Hematopoietic multipotent progenitor cell treated with erythropoietin and hydrocortisone succinate and interleukin-3 and kit ligand, for 6 days (in vitro differentiated cells): Measurements from ENCODE around the gene TECR.
"Not testable (repeated sequence)": the region's sequence is repeated elsewhere in the genome, so short reads cannot be mapped to it uniquely, and the experiment has no call there.

Experiments
- DNase-seq: peaks from one replicate; pipeline ENCODE4 v3.0.0-alpha.2; 2015

The TECR gene

DNA sequence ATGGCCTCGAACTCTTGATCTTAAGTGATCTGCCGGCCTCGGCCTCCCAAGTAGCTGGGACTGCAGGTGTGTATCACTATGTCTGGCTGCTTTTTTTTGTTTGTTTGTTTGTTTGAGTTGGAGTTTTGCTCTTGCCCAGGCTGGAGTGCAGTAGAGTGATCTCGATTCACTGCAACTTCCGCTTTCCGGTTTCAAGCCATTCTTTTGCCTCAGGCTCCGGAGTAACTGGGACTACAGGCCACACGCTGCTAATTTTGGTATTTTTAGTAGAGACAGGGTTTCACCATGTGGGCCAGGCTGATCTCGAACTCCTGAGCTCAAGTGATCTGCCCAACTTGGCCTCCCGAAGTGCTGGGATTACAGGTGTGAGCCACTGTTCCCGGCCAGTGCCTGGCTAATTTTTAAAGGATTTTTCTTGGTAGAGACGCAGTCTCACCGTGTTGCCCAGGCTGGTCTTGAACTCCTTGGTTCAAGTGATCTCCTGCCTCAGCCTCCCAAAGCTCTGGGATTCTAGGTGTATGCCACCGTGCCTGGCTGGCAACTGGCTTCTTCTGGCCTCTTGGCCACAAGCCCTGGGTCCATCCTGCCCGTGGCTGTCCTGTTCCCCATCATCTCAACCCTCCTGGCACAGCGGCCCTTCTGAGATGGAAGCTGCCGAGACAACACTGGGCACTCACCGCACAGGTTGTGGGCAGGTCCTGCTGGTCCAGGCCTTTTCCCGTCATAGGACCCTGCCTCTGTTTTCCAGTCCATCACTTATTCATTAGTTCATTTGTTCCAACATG is 11.5 kb downstream of the TECR start:
- DNase-seq: no peak

DNA sequence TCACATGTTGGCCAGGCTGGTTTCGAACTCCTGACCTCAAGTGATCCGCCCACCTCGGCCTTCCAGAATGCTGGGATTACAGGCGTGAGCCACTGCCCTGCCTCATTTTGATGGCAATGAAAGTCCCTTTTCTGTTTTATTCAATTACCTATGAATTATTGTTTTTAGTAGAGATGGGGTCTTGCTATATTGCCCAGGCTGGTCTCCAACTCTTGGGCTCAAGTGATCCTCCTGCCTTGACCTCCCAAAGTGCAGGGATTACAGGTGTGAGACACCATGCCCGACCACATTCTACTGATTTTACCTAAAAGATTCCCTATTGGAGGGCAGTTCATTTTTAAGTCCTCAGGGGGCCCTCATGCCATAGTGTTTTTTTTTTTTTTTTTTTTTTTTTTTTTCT is 12.6 kb downstream of the TECR start:
- not testable (repeated sequence) for DNase-seq

DNA sequence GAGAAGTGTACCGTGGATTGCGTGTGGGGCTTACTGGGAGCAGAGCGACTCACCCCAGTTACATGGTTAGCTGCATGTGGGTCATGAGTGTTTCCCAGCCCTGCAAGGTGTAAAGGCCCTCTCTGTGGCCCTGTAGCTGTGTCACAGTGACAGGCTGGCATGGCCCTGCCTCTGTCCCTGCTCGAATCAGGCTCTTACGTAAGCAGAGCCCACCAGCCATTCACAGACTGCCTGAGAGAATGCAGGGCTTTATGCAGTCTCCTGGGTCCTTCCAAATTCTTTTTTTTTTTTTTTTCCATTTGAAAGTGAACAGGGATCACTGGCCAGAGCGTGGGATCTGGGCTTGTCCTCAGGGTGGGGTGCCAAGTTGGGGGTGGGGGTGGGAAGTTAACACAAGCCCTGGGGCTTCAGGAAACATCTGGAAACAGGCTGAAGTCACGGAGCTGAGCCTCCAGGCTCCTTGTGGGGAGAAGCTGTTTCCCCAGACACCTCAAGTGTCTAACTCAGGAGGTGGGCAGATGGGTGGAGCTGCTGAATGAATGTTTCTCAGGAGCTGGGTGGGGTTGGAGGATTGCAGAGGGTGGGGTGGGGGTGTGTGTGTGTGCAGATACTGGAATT is 13.4 kb downstream of the TECR start:
- peak; percentile 61 for DNase-seq

DNA sequence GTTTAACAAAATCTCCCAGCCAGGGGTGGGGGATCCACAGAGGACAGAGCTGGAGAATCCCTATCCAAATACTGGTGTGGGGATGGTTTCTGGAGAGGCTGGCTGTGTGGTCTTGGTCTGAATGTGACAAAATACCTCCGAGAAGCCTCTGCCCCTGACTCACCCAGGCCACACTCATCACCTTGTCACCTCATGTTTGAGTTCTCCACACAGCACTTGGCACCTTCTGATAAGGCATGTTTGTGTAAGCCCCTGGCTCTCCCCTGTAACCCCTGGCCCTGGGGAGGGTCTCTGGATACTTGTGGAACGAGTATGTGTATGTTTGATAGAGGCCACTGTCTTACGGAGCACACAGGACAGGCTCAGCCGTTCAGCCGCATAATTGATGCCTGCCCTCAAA is 14.7 kb downstream of the TECR start:
- no peak for DNase-seq

DNA sequence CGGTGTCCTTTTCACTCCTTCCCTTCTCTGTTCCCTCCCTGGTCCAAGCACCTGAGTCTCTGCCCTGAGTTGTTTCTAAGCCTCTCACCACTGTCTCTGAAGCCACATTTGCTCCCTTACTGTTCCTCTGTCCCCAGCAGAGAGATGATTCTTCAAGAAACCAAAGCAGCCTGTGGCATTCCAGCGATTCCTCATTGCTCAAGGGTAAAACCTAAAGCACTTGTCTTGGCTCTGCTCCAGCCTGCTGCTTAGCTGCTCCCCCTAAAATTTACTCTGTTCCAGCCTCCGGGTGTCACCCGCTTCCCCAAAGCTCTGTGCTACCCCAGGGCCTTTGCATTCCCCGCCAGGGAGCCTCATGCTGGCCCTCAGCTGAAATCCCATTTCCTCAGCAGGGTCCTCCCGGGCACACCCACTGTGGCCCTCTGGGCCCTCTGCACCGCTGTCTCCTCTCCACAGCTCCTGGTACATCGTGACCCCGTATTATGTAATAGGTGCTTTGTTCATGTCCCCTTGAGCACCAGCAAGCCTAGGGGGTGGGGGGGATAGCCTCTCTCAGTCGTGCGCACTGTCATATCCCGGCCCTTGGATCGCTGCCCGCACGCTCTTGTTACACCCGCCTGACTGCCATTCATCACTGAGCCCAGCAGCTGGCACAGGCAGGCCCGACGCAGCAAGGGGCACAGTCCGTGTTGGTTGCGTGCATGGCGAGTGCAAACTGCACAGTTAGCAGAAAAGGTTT is 15.8 kb downstream of the TECR start:
- DNase-seq: no peak

DNA sequence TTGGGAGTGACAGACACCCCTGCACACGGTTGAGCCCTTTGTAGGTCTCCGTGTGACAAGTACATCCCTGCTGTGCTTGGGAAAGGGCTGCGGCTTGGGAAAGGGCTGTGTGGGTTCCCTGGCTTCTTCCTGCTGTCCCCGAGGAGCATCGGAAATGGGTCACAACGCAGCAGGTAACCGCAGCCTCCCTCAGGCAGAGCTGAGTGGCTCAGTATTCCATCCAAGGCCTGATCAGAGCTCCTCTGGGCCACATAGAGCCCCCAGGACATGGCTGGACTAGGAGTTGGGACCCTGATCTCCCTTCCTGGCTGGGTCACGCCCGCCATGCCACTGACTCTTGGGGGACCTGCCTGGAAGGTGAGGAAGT is 16.3 kb downstream of the TECR start:
- no peak for DNase-seq

DNA sequence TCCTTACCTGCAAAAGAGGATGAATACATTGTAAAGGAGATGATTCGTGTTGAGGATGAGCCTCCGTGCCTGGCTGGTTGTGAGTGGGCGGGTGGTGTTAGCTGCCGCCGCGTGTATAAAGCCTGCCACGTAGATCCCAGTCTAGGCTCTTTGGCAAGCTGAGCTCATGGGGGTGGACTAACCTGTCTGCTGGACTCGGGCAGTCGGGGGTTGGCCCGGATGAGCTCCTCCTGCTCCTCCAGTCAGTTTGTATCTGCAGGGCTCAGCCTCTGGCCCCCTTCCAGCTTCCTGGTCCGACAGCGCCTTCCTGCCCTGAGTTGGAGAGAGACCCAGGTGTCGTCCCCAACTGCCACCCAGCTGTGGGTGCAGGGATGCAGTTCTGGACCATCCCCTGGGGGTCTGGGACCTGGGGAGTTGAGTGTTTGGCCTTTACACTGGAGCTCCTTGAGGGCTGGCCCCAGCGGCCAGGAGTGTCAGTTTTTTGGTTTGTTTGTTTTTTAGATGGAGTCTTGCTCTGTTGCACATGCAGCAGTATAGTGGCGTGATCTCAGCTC is 20.9 kb downstream of the TECR start:
- DNase-seq: no peak

DNA sequence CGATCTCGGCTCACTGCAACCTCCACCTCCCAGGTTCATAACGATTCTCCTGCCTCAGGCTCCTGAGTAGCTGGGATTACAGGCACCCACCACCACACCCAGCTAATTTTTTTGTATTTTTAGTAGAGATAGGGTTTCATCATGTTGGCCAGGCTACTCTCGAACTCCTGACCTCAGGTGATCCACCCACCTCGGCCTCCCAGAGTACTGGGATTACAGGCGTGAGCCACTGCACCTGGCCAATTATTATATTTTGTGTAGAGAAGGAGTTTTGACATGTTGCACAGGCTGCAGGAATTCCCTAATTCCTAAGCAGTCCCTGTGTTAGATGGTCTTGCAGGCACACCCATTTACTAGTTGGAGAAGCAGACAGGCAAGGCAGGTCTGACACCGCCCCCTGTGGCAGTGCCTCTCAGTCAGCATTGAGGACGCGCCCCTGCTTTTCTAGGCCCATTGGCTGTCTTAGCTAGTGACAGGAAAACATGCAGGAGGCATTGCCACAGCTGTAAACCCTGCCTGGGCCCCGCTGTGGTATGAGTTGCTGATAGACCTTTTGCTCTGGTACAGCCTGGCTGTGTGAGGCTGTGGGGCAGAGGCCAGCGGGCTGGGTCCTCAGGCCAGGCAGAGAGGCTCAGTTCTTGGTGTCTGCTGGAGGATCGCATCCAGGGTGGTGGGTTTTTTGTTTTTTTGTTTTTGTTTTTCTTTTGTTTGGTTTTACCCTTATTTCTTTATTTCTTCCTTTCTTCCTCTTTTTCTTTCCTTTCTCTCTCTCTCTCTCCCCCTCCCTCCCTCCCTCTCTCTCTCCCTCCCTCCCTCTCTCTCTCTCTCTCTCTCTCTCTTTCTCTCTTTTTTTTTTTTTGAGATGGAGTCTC is 22.0 kb downstream of the TECR start:
- peak; percentile 96 for DNase-seq

DNA sequence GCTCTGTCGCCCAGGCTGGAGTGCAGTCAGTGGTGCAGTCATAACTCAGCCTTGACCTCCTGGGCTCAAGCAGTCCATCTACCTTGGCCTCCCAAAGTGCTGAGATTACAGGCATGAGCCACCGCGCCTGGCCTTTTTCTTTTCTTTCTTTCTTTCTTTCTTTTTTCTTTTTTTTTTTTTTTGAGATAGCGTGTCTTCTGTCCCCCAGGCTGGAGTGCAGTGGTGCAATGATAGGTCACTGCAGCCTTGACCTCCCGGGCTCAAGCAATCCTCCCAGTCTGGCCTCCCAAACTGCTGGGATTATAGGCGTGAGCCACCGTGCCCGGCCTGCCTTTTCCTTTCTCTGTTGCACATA is 22.6 kb downstream of the TECR start:
- DNase-seq: not testable (repeated sequence)

DNA sequence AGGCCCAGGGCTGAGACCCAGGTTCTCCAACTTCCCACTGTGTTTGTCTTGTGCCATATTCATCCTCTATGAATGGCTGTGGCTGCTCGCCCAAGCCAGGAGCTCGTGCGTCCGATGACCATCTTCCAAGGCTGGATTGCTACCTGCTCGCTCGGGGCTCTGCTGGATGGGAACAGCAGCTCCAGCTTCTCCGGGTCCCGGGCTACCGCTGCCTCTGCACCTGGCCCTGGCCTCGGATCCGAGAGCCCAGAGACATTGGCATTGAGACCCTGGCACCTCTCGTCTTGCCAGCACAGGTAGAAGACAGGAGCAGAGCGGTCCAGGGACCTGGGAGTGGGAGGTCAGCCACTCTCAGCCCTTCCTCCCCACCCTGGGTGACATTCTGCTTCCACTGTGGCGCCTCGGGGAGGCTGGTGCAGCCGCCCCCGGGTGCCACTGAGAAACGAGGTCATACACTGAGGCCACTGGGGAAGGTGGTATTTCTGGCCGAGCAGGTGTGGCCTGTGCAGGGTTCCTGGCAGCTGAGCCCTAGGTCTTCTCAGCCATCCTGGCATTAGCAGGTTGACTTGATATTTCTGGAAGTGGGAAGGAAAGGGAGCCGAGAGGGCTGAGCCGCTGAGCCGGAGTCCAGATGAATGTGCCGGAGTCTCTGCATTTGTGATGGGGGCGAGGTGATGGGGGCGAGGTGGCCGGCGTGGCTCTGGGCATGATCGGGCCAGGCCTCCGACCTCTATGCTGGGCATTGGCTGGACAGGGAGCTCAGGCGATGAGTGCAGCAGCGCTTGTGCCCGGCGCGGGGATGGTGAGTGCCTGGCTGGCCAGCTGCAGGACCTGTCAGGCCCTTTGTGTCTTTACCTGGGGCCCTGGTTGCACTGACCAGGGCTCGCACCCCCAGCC is 23.9 kb downstream of the TECR start:
- DNase-seq: no peak

DNA sequence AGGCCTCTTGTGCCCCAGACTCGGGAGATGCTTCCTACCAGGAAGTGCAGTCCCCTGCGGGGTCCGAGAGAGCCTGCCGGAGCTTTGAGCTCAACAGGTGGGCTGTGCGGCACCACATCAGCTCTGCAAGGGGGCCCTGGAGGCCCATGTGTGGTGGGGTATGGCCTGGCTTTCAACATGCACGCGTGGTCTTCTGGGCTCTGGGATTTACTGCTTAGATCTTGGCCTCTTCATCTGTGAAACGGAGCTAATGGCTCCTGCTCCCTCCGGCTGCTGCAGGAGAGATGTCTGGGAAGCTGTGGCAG is 24.5 kb downstream of the TECR start:
- no peak for DNase-seq

DNA sequence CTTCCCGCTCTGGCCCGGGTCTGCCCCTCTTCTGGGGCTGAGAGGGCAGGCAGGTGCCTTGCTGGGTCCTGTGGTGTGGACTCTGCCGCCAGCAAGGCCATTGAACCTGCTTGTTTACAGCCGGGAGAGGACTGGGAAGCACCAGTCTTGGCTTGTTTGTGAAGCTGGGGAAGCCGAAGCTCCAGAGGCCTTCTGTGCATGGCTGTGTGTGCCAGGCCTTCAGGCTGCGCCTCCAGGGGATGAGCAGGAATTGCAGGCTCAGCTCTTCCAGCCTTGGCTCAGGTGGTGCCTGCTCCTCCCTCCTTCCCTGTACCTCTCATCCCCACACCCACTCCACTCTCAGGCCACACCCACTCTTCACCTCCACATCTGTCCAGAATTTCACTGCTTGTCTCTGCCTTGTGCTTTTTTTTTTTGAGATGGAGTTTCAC is 25.0 kb downstream of the TECR start:
- DNase-seq: no peak

DNA sequence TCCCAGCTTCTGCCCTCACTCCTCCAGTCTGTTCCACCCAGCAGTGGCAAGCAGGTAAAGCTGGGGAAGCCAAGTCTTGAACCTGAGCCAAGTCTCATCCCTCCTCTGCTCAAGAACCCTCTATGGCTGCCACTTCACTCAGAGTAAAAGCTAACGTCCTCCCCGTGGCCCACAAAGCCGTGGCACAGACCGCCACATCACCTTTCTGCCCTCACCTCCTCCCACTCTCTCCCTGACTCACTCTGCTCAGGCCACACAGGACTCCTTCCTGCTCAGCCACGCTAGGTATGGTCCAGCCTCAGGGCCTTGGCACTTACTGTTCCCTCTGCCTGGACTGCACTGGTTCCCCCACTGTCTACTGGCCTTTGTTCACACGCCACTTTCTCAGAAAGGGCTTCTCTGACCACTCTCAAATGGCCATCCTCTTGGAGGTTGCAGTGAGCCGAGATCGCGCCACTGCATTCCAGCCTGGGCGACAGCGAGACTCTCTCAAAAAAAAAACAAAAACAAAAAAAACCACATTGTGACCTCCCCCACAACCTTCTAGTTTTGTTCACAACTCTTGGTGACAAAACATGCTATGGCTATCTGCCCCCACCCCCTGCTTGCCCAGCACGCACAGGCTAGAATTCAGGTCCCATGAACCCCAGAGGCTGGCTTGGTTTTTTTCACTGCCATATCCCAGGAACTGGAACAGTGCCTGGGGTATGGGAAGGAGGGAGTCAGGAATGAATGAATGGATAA is 26.7 kb downstream of the TECR start:
- DNase-seq: no peak

DNA sequence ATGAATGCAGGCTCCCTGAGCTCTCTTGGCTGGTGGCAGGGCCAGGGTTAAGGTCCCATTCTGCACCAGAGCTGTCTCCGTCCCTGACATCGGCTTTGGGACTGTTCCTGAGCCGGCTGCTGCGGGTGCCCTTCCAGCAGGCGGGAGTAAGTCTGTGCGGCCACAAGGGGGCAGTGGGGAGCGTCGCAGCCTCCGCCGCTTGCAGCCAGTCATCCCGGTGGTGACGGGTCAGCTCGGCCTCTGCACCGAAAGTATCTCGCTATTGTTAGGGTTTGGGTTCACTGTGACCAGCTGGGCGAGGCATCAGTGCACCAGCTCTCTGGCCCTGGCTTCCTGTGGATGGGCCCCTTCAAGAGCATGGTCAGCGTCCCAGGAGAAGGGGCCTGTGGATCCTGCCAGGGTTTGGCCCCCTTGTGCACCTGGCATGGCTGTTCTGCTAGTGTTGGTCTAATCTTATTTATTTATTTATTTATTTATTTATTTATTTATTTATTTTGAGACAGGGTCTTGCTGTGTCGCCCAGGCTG is 27.3 kb downstream of the TECR start:
- peak; percentile 89 for DNase-seq

DNA sequence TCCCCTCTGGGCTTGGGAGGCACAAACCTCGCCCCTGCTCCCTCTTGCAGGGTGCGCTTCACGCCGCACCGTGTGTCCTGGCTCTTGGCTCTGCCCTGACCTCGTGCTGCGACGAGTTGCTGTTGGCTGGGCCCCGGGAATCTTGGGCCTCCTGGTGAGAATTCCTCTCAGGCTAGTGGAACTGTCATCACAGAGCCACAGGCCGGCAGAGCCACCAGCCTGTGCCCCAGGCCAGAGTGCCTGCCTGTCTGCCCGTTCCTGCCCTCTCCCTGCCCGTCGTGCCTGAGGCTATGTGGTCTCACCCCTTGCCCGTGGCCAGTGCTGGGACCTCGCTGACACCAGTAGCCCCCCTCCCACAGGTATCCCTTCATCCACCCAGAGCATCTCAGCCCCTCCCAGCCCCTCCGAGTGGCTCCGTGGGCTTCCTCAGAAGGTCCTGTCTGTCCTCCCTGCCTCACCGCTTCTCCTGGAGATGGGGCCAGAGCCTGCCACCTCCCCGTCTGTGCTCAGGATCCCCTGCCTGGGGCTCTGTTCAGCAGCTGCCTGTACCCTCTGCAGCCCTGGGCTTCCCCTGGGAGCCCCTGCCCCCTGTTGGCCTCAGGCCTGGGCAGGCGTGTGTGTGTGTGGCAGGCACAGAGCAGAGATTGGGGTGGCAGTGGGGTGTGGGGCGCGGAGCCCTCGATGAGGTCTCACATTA is 29.1 kb downstream of the TECR start:
- DNase-seq: no peak

DNA sequence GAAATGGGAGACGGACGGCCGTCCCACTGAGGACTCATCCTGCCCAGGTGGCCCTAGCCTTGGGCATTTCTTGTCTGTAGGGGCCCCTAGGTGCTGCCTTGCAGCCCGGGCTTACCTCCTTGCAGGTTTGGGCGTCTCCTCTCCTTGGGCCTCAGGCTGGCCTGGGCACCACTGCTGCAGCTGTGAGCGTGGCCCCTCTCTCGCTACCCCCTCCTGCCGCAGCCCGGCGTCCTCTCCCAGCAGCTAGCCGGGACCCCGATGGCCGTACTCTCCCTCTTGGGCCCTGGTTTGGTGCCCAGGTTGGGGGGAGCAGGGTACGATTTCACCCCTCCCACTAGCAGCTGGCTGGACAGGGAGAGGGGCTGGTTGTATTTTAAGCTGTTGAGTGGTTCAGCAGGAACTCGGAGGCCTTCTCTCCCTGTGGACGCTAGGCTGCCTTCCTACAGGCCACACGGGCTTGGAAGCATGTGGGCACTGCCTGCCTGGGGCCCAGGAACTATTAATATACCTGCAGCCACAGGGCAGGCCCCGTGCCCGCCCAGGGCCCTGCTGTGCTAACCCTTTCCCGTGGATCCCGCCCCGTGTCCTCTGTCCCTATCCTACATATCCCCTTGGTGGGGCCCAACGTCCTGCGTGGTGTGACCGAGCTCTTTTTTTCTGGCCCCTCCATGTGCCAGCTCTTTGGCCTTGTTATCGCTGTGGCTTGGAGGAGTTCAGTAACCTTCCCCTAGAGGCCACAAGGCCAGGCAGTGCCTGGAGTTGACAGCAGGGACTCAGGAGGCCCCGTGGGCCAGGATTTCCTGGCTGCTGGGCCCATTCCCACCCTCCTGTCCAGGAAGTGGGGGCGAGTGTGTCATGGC is 30.8 kb downstream of the TECR start:
- DNase-seq: peak; percentile 66

DNA sequence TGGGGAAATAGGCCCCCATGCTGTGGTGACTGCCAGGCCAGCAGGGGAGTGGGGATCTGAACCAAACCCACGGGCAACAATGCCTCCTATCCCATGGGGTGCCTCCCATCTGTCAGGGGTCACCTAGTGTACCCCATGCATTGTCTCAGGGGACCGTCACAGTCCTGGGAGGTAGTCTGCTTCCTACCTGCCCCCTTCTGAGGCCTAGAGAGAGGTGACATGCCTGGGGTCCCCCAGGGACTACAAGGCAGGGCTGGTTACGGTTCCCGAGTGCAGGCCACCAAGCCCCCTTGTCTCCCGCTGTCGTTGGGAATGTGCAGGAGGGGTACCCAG is 31.3 kb downstream of the TECR start:
- no peak for DNase-seq

DNA sequence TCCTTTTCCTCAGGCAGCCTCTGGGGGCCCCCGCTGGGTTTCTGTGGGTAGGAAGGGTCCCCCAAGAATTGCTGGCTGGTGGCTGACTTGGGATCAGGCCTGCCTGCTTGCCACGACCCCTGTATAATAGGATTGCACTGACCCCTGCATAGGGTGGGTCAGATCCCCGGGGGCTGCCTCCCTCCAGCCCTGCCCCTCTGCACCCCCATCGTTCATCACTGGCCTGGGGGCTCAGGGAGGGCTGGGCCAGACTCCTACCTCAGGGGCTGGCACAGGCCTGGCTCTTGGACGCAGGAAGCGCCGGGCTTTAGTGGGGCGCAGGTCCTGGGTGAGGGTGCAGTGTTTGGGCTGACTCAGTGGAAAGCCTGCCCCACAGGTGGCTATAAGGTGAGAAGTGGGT is 31.9 kb downstream of the TECR start:
- DNase-seq: no peak

DNA sequence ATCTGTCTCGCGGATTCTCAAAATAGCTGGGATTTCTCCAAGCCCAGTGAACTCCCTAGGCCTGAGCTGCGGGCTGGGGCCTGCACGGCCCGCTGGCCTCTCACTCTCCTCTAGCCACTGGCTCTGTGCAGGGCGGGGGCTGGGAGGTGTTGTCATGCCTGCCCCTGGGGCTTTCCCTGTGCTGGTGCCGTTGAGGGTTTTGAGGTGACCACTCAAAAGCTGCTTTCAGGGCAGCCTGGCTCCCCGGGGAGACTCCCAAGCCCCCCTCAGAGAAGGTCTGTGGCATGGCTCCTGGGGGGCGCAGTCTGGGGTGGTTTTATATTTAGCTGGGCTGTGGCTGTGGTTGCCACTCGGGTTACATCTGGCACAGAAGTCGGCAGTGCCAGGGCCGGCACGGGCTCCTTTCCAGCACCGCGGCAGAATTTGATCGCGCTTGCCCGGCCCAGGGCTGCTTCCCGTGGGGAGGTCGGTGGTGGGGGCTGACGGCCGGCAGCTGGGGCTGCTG is 32.5 kb downstream of the TECR start:
- DNase-seq: no peak
